Myometrial cell (primary cell): ENCODE data around the gene TSACC. TPM values are rescaled to one million over a fixed set of nuclear protein-coding genes. Genes with fewer than 3 reads are reported as not detected.

Experiments used
- total RNA-seq: library from RNA; depleted of rRNA; stranded (reverse); fragments of >200 nt; gene quantifications from 2 replicates; pipeline ENCODE4 v1.2.3, GENCODE V29; 2015

The TSACC gene
- not detected in 2 replicates for total RNA-seq

DNA sequence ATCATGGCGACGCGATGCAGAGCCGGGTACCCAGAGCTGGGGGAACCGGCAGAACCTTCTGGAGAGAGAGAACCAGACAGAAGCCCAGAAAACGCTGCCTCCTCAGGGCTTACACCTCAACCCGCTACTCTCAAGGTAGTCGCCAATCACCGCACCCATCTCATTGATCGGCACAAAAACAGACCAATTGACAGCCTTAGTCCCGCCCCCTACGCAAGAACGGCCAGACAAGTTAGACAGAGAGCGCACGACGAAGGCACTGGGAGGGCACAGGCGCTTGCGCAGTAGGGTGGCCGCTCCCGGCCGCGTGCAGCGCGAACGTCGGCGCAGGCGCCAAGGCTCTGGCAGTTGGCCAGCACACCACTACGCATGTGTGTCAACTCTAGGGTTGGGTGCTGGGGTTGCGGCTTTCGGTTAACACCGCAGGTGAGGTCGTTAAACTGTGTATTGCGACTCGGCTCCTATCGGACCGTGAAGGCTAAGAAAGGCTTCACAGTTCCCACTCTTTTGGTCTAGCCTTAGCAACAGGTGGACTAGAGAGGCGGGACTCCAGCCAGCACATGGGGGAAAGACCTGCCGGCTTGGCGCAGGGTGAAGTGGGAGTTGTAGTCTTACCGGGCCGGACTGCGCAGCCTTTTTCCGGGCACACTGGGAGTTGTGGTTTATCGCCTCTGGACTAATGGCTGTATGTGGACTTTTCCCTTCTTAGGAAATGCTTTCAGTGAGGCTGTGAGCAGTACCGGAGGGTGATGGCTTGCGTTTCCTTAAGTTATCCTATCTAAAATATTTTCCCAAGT, at the start of gene TSACC, which contains the start of gene CCT3:
TSACC (plus strand) TSS at position 347 of the 797 bp plus-strand sequence. CDS start 1,232 bp downstream, outside the sequence.
CCT3 (minus strand) TSS at position 113 of the 797 bp plus-strand sequence; CDS start at position 5, 108 bp downstream.

DNA sequence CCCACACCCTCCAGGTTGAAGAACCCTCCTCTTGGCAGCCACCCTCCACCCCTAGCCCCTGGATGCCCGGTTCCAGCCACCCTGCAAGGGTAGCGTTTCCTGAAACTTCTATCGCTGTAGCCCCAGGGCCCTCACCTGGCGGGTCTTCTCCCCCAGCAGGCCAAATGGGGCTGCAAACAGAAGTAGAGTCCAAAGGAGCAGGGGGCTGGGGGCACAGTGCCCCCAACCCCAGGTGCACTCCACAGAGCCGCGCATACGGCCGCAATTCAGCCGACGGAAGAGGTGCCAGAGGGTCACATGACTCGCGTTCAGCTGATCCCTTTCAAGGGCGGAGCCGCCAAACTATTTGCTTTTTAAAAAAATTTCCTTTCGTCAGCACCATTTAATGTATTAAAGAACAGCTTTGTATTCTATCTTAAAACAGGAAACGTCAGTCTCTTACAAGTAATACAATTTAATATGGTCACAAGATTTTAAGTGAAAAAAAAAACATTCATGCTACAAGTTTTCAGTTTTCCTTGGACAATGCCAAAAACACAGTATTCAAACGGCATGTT, 42.9 kb upstream of the TSACC start, which contains the start of gene GLMP:
GLMP (minus strand) TSS at position 289 of the 557 bp plus-strand sequence; CDS start at position 255, 34 bp downstream.

DNA sequence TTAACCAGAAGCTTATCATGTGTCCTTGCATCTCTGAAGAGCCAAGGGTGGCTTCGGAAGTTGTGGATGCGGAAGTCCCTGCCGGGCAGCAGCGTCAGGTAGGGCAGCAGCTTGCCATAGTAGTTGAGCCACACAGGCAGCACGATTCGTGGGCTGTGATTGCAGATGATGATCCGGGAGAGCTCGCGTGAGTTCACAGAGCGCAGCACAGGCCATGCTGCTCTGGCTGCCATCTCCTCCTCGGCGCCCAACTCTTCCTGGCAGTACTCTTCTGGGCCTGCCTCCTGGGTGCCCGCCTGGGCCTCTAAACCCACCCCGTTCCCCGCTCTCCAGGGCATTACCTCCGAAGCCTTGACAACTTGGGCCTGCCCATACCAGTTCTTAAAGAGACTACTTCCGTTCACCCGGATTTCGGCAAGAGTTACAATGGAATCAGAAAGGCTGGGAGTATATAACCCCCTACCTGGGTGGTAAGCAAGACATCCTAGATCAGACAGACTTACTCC, 39.4 kb upstream of the TSACC start, which contains the start of gene VHLL:
VHLL (minus strand) TSS at position 456 of the 506 bp plus-strand sequence; CDS start at position 338, 118 bp downstream.

DNA sequence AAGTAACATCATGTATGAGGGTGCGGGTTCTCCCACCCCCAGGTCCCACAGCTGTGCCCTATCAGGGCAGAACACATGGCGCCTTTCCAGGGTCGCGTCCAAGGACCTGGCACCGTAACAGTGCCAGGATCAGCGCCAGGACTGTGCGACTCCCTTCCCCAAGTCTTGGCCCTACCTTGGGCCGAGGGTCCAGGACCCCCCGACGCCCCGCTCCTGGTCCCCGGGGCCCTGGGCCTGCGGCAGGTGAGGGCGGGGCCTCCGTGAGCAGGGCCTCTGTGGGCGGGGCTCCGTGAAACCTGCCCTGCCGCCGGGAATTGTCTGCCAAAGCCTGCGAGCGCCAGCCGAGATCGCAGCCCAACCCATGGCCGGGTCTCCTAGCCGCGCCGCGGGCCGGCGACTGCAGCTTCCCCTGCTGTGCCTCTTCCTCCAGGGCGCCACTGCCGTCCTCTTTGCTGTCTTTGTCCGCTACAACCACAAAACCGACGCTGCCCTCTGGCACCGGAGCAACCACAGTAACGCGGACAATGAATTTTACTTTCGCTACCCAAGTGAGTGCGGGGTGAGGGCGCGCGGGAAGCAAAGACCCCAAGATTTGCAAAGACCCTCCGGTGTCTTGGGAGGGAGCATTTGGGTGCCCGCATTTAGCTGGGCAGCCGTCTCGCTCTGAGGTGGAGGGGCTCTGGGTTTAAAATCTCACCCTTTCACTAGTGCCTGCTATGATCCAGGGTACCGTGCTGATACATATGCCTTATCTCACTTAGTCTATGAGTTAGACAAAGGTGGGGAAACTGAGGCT, 30.8 kb downstream of the TSACC start, which contains the start of gene RHBG:
RHBG (plus strand) TSS at position 323 of the 796 bp plus-strand sequence; CDS start at position 362, 39 bp downstream.

Other genes starting within 250 kb of the TSACC start
- gene LMNA, start 223.8 kb upstream of the TSACC start, total RNA-seq, result 897 and 914 TPM in 2 replicates
- under 0.01 and 0.35 TPM in 2 replicates for gene SEMA4A, start 184.9 kb upstream of the TSACC start, total RNA-seq
- 14.7 and 15.2 TPM in 2 replicates for gene SLC25A44, start 144.4 kb upstream of the TSACC start, total RNA-seq
- gene PMF1, start 125.5 kb upstream of the TSACC start, total RNA-seq, result 83.6 and 94.0 TPM in 2 replicates
- 3.7 TPM in 1 of 2 replicates, not detected in the other for gene BGLAP, start 96.3 kb upstream of the TSACC start, total RNA-seq
- gene PAQR6, start 90.5 kb upstream of the TSACC start, total RNA-seq, result not detected in 2 replicates
- 53.3 and 54.4 TPM in 2 replicates for gene SMG5, start 55.7 kb upstream of the TSACC start, total RNA-seq
- gene TMEM79, start 54.2 kb upstream of the TSACC start, total RNA-seq, result 1.2 and 1.4 TPM in 2 replicates
- gene GLMP, start 42.8 kb upstream of the TSACC start, total RNA-seq, result 102 and 133 TPM in 2 replicates
- gene VHLL, start 39.2 kb upstream of the TSACC start, total RNA-seq, result not detected in 2 replicates
- gene CCT3, start 234 bp upstream of the TSACC start, total RNA-seq, result 427 and 505 TPM in 2 replicates
- gene RHBG, start 30.7 kb downstream of the TSACC start, total RNA-seq, result not detected in 2 replicates
- 10.4 and 21.1 TPM in 2 replicates for gene MEF2D, start 162.2 kb downstream of the TSACC start, total RNA-seq
- 24.8 and 29.4 TPM in 2 replicates for gene IQGAP3, start 234.0 kb downstream of the TSACC start, total RNA-seq
- gene TTC24, start 241.2 kb downstream of the TSACC start, total RNA-seq, result not detected in 2 replicates